Stimulated activated CD4-positive, alpha-beta T cell treated with anti-CD3 and anti-CD28 coated beads, Interleukin-12 subunit alpha, Interleukin-12 subunit beta, amount 100 ng/mL, for 4 hours (primary cell): ENCODE data around the gene ADSS1.

Source experiments
- DNase-seq: peaks from one replicate; pipeline ENCODE4 v3.0.0-alpha.2; 2020

The ADSS1 gene

GRCh38 chr14:104687601-104688504 lies 36.2 kb upstream of the ADSS1 start:
- DNase-seq, result no peak

DNA sequence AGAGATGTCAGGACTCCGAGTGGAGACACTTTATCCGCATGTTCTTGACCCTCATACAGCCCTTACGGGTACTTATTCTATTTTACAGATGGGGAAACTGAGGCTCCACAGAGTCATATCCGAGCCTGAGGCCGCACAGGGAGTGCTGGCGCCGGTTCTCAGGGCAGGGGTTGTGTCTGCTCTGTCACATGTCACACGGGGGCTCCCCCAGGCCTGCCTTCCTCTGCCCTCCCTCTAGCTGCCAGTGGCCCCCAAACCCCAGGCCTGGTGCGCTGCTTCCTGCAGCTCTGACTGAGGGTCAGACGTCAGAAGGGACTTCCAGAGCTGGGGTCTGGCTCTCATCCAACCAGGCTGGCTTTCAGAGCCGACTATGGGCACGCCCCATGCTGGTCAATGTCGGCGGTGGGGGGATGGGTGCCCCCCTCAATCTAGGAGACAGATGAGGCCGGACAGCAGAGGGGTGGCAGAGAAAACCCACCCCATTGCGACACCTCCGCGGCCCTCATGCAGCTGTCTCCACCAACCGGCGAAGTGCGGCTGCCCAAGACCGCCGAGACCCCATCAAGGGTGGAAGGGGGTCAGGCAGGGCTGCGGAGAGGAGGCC lies 35.4 kb upstream of the ADSS1 start:
- DNase-seq, result no peak

DNA sequence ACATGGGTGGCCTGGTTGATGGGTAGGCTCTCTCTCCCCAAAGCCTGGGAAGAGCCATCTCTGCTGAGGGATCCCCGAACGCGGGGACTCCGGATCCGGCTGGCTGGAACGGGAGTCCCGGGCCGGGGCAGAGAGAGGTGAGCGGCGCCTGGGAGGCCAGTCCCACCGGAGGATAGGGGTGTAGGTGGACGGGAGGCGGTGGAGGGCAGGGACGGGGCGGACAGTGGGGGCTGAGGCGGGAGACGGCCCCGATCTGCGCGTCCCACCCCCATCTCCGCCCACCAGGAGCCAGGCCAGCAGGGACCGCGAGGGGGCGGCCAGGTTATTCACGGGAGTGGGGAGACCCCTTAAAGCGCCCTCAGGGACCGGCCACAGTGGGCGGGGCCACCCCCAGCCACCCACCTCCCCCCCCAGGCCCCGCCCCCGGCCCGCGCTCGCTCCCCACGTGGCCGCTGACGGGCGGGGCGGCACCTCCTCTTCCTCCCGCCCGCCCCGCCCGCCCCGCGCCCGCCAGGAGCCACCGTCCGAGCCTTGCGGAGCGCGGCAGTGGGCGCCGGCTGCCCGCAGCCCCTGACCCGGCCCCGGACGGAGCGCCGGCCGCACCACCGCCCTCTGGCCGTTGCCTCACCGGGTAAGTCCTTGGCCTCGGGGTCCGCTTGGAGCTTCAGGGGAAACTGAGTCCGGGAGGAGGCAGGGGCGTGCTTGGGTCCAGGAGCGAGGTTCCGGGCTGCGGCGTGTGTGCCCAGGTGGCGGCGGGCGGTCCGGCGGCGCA lies 34.7 kb upstream of the ADSS1 start, which contains the start of gene INF2:
Gene INF2, plus strand, starts transcription at position 510 of the 772 bp plus-strand sequence. CDS start 11,748 bp downstream, outside the sequence.
- peak; percentile 61 for DNase-seq

GRCh38 chr14:104689881-104690711 lies 33.9 kb upstream of the ADSS1 start:
- DNase-seq, result no peak

DNA sequence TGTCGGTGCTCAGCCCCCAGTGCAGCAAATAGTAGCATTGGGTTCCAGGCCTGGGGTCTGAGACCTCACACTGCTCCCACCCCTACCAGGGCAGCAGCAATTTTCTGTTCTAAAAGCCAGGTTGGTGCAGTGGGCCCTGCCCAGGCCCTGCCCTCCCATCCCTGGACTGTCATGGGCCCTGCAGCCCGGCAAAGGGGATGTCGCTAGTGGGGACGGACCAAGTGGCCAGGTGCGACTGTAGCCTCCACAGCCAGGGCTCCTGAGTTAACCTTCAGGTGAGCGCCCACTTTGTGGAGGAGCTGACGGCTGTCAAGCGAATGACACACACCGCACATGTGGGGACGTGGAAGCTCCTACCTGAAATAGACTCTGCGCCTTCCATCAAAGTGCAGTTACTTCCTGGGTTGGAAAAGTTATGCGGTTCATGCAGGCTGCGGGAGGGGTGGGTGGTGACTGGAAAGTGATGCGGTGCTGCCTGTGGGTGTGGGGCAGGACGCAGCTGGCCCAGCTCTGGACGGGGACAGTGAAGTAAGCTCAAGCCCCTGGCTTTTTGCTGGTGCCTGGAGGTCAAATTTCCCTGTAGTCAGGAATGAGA lies 33.1 kb upstream of the ADSS1 start:
- no peak for DNase-seq

DNA sequence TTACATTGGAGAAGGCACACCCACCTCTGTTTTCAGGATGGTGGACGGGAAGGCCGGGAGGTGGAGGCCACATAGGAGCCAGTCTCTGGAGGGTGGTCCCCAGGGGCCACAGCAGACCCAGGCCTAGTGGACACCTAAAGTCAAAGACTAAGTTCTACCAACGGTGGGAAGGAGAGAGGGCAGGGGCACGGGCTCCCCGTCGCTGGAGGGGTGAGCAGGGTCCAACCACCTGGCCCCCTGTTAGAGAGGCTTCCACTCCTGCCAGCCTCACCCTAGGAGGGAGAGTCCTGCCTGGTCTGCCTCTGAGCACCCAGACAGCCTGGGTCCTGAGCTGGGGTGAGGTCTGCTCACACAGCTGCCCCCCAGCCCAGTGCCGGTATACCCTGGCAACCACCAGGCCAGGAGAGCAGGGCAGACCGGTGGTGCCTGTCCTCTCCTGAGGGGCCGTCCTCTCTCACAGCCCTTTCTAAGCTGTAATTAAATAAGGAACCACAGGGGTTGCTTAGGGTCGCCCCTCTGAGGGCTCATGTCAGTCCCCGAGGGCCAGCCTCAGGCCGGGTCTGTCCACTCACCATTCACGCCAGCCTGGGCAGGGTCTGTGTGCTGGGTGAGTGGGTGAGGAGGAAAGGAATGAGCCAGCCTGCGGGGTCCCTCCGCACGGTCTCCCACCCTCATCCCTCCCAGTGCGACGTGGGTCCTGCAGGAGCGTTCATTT lies 32.3 kb upstream of the ADSS1 start:
- no peak for DNase-seq

GRCh38 chr14:104692261-104692938 lies 31.6 kb upstream of the ADSS1 start:
- DNase-seq, result no peak

- DNase-seq, result no peak
Measured at GRCh38 chr14:104692939-104693315, 31.1 kb upstream of the ADSS1 start.

DNA sequence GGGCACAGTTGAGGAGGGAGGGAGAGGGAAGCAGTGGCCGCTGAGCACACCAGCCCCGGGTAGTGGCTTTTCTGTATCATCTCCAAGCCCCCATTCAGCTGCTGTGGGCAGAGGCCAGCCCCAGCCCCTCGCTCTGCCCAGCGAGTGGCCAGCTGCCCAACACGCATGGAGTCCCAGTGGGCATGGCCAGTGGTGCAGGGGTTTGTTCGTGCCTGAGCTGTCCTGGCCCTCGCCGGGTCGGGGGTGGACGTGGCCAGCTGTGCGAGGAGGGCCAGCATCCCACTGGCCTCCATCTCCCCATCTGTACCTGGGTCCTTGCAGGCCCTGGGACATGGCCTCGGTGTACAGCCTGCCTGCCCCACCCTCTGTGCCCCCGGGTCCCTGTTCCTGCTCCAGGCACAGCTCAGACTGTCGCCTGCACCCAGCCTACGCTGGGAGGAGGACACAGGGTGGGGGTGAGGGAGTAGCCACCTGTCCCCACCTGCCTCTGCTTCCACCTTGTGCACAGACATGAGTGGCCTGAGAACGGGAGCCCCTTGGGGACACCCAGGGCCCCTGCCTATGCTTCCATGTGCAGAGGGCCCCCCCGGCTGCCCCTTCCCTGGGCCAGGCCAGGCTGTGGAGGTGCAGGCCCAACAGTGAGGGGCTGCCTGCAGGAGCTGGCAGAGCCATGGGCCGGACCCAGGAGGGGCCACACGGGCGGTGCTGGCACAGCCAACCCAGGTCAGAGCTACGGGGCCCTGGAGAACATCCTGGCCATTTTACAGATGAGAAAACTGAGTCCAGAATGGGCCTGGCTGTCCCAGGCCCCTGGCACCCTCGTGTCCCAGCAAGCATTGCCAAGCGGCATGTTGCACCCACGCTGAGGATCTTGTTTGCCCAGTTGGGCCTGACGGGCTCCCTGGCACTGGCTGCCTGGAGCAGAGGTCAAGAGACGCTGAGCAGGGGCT lies 30.3 kb upstream of the ADSS1 start:
- no peak for DNase-seq

DNA sequence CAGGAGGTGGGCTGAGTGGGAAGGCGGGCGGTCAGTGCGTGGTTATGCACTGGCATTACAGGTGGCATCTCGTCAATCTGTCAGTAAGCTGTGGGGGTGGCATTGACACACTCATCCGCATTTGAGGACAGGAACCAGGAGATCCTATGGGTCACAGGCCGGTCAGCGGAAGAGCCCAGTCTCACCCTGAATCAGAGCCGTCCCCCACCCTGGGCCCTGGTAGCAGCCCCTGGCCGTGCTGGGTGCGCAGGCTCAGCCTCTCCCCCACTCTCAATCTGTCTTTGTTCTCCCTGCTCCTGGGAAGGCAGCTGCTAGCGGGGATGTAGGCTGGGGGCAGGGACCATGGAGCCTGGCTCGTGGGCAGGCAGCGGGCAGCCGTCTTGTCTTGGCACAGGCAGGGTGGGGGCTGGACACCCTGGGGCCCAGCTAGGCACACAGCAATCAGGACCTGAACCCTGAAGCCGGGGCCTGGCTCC lies 29.5 kb upstream of the ADSS1 start:
- DNase-seq, result no peak

DNA sequence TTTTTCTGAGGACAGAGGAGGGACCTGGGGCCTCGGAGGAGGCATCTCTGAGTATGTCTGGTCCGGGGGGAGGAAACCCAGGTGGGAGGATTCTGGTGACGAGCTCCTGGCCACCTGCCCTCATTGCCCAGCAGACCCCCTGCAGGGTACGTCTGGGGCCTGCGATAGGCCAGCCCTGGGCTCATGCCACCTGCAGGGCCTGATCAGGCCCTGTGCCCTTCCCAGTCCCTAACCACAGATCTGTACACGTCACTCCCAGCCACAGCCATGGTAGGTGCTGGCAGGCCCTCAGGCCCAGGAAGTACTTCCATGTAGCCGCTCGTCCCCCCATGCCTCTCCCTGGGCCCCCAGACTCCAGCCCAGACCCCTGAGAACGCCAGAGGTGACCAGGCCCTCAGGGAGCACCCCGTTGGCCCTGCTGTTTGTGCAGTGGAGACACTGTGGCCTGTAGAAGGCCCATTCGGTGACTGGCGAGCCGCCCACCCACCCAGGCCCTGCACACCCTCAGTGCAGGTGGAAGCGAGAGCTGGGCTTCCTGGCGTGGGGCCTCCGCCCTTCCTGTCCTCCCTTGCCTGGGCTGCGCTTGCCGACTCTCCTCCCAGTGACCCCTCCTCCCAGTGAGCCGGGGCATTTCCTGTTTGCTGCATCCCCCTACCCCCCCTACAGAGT lies 28.9 kb upstream of the ADSS1 start:
- DNase-seq, result no peak

DNA sequence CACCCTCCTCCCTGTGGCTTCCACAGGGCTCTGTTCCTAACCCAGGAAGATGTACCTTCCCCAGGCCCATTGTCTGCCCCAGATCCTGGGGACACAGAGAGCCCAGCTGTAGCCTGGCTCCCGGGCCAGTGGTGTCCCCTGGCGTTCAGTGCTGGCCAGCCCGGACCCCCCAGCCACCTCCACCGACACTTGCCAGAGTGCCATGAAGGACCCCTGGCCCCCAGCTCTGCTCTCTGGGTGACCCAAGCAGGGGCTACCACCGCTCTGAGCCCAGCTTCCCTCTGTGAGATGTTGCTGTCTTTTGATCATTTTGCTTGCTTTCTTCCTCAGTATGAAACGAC lies 28.4 kb upstream of the ADSS1 start:
- no peak for DNase-seq

DNA sequence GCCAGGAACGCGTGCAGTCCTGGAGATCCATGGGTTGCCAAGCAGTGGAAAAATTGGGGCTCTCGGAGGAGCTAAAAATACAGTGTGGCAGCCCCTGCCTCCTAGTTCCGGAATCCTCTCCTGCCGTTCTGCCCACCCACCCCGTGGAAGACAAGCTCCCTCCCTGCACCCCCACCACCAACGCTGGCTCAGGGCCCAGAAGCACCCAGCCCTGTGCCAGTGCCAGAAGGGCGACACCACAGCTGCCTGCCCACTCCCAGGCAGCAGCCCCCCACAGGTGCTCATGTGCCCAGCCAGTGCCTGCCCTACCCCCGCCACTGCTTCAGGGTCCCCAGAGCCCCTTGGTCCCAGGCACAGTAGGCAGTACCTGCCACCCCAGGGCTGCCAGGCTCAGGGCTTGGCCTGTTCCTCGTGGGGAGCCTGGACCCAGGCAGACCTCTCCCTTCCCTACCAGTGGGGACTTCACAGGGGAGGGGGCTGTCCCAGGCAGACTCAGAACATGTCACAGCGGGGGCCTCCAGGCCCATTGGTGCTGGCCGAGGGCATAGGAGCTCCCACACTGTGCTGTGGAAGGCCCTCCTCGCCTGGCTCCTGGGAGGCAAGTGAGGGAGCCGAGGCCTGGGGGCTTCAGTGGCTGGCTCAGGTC lies 27.2 kb upstream of the ADSS1 start:
- no peak for DNase-seq

GRCh38 chr14:104697317-104697703 lies 26.7 kb upstream of the ADSS1 start:
- DNase-seq, result no peak

- no peak for DNase-seq
Measured at GRCh38 chr14:104697892-104698583, 26.0 kb upstream of the ADSS1 start.

DNA sequence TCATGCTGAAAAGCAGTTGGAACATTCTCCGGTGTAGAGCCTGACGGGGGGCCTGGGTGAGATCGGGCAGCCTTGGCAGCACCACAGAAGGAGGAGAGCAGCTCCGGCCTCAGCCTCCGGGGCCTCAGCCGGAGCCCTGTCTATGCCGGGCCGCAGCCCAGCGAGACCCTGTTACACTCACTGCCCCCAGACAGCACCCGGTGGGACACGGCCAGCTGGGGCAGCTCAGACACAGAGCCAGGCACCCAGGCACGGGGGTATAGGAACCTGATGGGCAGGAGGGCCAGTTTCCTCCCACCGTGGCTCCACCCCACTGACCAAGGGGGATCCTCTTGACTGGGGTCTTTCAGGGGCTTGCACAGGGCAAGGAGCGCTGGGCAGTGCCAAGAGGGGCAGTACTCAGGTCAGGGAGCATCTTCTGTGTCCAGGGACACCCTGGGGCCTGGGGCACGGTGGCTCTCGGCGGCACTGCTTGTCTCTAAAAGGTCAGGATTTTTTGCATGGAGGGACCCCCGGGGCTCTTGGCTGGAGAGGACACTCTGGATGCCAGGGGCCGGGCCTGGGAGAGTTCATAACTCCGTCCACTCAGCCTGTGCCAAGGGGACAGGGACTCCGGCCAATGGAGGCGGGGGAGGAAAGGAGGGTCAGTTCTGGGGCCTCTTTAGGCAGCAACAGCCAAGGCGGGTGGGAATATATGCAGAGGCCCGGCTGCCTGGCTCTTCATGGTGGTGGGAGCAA lies 25.2 kb upstream of the ADSS1 start:
- DNase-seq, result no peak

DNA sequence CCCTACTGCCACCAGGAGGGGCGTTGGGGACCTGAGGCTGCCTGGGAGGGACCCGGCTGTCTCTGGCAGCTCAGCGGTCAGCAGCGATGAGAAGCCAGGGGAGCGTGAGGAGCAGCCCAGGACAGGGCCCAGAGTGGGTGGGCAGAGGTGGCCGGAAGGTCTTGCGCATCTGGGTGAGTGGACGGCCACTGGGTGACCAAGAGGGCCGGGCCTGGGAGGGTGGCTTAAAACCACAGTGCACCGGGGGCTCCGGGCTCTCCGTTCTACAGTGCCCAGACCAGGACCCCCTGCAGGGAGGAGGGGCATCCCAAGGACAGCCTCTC lies 24.6 kb upstream of the ADSS1 start:
- DNase-seq, result no peak
